Measurements from ENCODE around the gene ACTA2.
"Not testable (repeated sequence)": the region's sequence is repeated elsewhere in the genome, so short reads cannot be mapped to it uniquely, and the experiment has no call there.

The ACTA2 gene

DNA sequence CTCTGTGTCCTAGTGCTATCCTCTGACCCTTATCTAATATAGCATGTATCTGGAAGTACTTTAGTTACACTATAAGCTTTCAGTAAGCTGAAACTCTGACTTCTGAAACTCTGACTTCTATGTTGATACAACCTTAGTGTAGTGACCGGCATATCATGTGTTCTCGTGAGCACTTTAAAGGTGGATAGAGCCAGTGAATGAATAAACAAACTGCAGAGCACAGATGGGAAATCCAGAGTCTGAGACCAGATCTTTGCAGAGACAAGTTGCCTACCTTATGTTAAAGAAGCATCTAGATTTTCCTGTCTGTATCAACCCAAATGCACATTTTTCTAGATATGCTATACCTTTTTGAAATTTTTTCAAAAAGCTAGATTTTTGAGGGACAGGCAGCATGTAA, 3.5 kb downstream of the ACTA2 start:
- DNase-seq = no peak

- no peak for DNase-seq
Measured at GRCh38 chr10:88946965-88947590, 5.5 kb downstream of the ACTA2 start.

DNA sequence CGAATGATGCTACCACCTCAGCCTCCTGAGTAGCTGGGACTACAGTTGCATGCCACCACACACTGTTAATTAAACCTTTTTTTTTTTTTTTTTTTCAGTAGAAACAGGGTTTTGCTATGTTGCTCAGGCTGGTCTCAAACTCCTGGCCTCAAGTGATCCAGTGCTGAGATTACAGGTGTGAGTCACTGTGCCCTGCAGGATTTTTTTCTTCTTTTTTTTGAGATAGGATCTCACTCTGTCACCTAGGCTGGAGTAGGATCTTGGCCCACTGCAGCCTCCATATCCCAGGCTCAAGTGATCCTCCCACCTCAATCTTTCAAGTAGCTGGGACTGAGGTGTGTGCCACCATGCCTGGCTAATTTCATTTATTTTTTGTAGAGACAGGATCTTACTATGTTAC, 6.4 kb downstream of the ACTA2 start:
- no peak for DNase-seq

DNA sequence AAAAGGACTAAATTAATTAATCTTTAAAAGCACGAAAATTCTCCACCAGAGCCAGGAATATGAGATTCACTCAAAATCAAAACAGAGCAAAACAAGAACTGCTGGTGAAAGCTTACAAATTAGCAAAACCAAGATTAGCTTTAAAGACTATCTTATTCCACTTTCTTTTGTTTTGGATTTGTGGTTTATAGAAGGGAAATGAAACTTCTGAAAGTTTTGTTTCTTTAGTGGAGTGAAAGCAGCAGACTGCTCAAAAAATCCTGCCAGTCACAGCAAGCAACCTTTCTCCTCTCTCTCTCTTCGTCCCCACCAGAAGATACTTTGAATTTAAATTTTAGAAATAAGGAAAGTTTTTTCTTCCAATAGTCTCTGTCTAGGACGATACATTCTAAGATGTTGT, 7.8 kb downstream of the ACTA2 start:
- no peak for DNase-seq

DNA sequence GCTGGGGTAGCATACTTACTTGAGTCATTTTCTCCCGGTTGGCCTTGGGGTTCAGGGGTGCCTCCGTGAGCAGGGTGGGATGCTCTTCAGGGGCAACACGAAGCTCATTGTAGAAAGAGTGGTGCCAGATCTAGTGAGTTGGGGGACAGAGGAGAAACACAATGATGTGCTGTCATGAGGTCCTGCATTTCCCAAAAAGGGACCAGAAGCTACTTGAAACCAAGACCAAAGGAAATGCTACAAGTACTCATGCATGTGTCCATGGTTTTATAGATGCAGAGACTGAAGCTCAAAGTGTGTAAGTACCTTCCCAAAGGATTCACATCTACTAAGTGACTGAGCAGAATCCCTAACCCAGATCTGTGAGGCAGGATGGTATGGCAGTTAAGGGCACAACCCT, 8.8 kb downstream of the ACTA2 start:
- DNase-seq = no peak

DNA sequence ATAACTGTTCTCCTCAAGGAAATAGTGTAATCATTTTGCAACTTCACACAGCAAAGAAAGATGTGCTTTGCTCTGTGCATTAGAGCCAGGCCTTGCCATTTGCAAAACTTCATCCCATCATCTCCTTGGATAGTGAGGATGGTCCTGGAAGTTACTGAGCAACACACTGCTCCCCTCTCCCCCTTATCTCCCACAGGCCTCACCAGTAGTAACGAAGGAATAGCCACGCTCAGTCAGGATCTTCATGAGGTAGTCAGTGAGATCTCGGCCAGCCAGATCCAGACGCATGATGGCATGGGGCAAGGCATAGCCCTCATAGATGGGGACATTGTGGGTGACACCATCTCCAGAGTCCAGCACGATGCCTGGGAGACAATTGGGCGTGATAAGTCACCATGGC, 11.5 kb downstream of the ACTA2 start:
- no peak for DNase-seq

DNA sequence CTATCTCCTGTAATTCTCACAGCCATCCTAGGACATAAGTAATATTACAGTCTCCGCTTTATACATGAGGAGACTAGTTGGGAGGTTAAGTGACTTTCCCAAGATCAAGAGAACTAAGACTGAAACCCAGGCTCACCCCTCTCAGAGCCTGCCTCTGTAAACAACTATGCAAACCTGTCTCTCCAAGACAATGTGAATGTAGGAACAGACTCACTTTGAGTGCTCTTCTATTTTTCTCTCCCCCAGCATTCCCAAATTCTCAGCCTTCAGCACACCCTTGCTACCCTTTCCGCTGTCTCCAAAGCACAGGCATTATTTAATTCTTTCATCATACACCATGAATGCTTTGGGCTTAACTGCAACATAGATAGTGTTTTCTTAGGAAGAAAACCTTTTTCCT, 13.6 kb downstream of the ACTA2 start:
- DNase-seq = no peak

- no peak for DNase-seq
Measured at GRCh38 chr10:88938039-88938438, 14.5 kb downstream of the ACTA2 start.

DNA sequence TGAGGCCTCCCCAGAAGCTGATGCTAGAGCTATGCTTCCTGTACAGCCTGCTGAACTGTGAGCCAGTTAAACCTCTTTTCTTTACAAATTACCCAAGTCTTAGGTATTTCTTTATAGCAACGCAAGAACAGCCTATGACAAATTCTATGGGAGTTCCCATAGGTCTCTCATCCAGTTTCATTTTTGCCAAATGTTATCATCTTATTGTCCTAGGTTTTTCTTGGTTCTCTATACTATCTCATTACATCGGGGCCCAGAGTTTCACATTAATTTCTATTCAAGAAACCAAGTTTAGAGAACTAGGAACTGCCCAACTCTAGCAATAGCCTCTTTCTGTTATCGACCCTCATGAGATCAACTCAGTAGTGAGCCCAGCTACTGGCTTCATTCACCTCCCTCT, 15.9 kb downstream of the ACTA2 start:
- no peak for DNase-seq

GRCh38 chr10:88934900-88935672, 17.5 kb downstream of the ACTA2 start:
- DNase-seq = peak; percentile 61

DNA sequence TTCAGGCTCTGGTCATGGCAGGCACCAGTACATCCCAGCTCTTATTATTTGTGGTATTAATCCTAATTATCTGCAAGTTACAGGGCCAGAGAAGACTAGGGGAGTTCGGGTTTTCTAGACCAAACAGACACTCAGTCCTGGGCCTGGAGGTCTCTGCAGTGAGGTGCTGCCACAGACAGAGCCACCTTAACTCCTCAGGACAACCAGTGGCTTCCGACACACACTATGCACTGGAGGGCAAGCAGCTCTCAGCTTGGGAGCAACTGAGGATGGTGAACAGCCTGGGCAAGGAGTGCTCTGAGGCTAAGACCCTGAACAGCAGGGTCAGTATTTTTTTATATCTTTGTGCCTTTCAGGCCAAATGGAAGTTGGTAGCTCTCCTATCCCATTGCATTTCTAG, 19.0 kb downstream of the ACTA2 start:
- DNase-seq = no peak

- DNase-seq = peak; percentile 74
Measured at GRCh38 chr10:88932539-88933256, 19.9 kb downstream of the ACTA2 start.

GRCh38 chr10:88932029-88932428, 20.5 kb downstream of the ACTA2 start:
- DNase-seq = not testable (repeated sequence)

DNA sequence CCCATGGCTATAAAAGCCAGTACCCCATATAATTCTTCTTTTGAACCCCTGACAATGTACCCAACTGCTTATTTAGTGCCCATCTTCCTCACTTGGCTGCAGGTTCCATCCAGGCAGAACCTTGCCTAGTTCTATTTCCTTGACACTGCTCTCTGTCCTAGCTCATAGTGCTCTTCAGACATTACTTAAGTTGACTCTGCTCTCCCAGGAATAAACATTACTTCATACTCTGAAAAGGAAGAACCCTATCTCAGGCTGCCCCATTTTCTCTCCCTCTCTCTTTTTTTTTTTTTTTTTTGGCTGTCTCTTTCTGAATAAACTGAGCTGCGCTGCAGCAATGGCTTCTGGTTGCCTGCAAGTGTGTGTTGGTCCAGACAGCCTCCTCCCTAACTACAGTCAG, 21.0 kb downstream of the ACTA2 start:
- no peak for DNase-seq

DNA sequence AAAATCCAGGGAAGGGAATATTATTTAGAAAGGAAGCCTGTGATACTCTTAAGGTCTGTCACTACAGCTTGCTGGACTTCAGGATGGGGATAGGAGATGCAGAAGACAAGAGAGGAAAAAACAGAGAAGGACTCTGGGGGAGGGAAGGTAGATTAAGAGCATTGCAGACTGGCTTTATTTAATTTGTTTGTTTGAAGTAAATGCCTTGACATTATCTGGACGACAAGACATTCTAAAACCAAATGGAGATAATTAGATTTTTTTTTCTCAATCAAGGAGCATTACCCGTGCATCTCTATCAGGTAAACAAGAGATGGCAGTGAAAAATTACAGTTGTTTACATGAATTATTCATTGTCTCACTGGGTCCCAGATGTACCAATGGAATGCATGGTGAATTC, 24.3 kb downstream of the ACTA2 start:
- no peak for DNase-seq

- DNase-seq = no peak
Measured at GRCh38 chr10:88927416-88927690, 25.2 kb downstream of the ACTA2 start.

- no peak for DNase-seq
Measured at GRCh38 chr10:88926566-88927415, 25.8 kb downstream of the ACTA2 start.

GRCh38 chr10:88923520-88923919, 29.1 kb downstream of the ACTA2 start:
- no peak for DNase-seq

DNA sequence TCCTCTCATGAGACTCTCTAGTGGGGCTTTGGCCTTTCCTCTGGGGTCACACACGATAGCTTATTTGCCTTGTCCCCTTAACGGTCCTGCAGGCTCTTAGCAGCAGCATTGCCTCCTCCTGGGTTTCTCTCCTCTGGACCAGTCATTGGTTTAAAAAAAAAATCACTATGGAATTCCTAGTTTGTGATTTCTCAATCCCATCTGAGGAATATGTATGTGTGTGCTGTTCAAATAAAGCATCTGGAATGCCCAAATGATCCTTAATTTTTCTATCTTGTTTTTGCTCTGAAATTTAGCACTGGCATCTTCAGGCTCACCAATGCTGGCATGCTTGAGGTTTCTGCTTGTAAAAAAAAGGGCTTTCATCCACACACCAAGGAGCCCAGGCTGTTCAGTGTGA, 30.5 kb downstream of the ACTA2 start:
- DNase-seq = no peak

DNA sequence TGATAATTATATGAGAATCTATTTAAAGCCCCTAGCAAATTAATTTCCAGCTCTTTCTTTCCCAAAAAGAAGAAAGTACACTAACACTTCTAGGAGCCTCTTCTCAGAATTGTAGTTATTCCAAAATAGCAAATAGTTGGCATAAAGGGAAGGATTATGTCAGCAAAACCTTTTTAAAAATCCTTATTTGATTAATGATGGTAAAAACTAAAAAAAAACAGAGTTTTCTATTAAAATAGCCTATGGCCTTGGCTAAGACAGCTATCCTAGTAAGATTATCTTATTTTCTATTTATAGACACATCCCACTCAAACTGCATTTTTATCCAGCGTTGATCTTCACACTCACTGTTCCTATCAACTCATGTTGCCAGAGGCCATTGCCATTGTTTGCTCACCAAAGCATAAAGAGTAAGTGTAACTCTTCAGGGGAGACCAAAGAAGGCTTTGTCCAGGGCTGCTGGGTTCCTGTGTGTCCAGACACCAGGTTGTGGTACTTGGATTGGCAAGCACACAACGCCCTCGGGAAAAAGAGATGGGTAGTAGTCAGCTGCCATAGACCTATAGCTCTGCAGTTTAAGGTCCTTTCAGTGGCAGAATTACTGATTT, 31.5 kb downstream of the ACTA2 start:
- DNase-seq = no peak

GRCh38 chr10:88920198-88920597, 32.4 kb downstream of the ACTA2 start:
- no peak for DNase-seq

GRCh38 chr10:88919041-88919440, 33.5 kb downstream of the ACTA2 start:
- DNase-seq = no peak

Data from NCI-H187 treated with DMSO at 0.1 percent for 48 hours (cell line).